ENCODE data around the gene RPA1.

RPA1 gene

DNA sequence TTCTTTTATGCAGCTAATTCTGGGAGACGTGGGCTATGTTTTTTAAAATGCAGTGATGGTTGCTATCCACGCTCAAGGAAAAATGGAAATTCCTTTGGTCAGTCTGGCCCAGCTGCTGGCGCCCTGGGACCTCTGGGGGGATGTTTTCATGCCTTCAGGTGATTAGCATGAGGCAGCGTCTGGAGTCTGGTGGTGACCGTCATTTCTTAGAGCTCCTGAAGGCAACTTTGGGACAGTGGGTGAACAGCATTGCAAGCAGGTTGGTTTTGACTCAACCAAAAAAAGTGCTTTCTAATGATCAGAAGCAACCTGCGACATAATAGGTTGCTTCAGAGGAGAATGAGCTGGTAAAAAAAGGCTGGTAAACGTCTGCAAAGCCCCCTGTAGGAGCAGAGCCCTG, 82.3 kb downstream of the RPA1 start:
- DNase-seq (ENCODE audit: low spot score): no peak

DNA sequence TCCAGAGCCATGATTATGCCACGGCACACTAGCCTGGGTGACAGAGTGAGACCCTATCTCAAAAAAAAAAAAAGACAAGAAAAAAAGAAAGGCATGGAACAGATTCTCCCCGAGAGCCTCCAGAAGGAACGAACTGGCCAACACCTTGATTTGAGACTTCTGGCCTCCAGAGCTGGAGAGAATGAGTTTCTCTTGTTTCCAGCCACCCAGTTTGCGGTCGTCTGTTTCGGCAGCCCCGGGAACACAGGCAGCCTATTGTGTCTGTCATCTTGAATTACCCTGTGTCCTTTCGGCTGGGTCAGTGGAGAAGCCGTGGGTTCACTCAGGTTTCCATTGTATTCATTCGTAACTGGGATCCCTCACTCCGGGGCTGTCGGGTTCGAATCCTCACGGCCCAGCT, 83.9 kb downstream of the RPA1 start:
- no peak for DNase-seq (ENCODE audit: low spot score)

DNA sequence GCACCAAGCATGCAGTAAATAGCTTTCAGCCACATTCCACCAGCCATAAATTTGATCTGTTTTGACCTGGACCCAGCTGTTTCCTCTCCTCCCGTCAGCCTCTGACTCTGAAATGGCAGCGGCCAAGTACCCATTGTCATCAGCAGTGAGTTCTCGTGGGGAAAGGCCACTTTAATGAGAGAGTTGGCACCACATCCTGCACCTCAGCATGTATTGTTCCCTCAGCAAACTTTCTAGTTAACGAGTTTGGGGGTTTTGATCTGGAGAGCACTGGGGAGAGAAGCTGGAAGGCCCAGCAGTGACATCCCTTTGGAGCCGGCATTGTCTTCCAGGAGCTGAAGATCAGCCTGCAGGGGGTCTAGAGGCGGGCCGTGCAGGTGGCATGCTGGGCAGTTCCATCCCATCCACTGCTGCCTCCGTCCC, 84.9 kb downstream of the RPA1 start:
- no peak for DNase-seq (ENCODE audit: low spot score)

DNA sequence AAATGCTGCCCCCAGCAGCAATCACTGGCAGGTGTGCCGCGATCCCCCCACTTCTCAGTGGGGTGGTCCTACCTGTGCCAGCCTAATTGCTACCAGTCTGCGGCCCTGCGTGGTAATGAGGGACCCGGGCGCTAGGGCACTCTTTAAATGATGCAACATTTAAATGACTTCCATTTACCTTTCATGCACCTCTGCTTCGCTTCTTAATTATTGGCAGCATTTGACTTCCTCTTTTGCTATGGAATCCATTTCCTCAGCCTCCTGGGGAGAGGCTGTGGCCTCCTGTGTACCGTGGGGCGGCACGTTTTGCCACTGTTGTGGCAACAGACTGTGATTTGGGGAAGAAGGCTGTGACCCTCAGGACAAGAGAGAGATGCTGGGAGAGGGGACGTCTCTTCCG, 86.1 kb downstream of the RPA1 start:
- DNase-seq (ENCODE audit: low spot score): no peak

DNA sequence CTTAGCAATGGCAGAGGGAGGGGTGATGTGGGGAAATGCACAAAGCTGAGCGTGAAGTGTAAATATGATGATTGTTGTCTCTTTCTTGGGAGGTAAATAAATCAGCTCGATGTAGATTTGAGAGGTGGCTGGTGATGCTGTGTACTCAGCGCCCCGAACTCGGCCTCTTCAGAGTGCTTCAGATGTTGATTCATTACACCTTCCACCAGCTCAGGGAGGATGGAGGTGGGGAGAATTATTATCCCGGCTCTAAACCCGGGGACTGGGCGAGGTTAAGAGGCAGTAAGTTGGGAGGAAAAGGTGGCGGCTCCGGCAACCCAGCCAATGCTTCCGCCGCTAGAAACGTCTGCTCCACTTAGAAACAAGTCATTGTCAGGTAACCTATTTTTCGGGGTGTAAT, 86.5 kb downstream of the RPA1 start:
- DNase-seq (ENCODE audit: low spot score): no peak

DNA sequence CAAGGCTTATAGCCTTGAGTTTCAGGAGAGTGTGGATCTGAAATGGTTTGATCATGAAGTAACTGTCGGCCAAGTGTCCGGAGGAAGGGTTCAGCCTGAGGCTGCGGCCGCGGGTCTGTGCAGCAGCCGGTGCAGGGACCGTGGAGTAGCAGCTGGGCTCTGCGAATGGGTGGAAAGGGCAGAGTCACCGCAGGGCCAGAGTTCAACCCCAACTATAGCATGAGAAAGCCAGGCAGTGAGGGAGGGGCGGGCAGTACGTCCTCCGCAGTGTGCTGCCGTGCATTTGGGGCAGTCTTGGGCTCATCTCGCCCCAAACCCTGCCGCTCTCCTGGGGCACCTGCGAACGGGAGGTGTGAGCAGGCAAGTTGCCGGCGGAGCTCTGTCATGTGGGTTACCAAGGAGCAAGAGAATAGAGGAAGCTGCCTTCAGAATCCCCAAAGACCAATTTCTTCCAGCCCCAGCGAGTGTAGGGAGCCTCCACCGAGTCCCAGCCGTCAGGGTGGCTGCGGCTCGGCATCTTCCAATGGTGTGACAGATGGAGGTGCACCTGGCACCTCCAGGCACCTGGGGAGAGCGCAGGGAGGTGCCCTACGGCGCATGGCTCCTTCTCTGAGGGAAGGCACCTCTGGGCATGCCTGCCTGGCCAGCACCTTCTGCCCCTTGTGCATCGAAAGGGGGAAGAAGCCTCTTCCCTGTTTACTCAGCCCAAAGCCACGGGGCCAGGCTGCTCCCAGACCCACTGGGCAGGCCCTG, 87.3 kb downstream of the RPA1 start:
- no peak for DNase-seq (ENCODE audit: low spot score)

DNA sequence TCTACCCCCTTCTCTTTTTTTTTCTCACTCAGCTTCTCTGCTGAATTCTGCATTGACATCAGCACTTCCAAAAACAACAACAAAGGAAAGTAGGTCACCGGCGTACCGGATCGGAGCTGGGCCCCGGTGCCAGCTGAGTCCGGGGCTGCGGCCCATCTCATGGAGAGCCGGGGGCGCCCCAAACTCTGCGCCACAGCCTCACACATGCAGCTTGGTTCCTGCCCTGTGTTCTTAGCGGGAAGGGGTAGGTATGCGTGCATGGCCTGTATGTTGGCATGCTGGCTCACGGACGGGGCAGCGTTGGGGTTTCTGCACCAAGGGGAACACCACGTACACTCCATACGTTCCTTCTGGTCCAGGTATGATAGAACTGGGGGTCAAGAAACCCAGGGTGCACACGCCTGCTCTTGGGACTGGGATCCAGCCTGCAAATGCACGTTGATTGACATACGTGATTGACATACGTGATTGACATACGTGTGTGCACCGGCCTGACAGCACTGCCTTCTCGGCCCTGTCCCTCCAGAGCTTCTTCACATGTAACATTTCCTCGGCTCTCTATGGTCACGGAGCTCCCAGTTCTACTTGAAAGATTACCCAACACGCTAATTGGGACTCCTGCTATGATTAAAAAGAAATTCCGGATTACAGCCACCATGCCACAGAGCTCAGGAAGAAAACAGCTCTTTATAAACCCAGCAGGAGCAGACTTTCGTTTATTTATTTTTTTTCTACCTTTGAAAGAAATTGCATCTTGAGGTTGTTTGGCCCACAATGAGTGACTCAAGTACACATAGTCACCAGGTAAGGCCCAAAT, 88.7 kb downstream of the RPA1 start:
- DNase-seq (ENCODE audit: low spot score): no peak

DNA sequence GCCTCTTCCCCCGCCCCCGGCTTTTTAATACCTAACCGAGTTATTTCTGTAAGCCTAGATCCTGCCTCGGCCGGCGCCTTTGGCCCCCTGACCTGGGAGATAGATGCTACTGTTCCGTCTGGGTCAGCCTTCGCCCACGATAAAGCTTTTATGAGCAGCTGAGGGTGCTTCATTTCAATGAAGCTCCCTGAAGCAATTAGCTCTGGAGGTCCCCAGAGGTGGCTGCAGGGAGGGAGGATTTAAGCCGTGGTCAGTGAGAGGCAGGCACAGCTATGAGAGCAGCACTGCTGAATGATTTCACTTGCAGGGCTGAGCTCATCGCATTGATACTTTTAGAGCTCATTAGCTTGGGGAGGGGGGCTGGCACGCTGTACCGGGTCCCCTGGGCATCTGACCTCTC, 89.4 kb downstream of the RPA1 start:
- no peak for DNase-seq (ENCODE audit: low spot score)

DNA sequence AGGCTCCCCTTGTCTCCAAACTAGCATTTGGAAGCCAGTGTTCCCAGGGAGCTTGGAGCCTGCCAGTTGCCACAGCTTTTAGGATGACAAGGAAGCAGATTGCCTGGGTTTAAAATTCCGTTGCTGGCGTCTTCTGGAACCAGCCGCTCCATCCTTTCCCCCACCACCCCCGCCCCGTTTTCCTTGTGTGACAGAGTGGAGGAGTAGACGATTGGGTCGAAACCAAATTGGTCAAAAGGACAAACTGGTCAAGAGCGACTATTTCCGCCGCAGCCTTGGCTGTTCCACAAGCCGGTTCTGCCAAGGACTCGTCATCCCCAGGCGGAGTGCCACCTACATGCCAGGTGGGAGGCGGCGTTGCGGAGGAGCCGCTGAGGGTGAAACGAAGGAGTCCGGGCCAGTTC, 91.1 kb downstream of the RPA1 start:
- DNase-seq (ENCODE audit: low spot score): no peak

DNA sequence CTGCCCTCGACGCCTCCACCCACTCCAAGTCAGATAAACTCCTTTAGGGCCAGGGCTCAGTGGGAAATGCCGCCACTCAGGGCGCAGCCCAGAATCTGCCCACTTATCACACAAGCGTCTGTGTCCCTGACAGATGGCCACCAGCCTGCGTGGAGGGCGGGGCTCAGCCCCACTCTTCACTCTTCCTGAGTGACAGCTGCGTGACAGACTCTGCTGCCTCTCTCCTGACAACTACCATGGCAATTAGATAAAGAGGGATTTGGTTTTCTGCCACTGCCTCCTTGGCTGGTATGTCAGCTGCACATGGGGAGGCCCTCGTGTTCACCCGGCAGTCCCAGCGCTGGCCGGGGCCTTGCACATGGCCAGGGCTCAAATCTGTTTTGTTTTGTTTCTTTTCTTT, 99.2 kb downstream of the RPA1 start:
- DNase-seq (ENCODE audit: low spot score): no peak

DNA sequence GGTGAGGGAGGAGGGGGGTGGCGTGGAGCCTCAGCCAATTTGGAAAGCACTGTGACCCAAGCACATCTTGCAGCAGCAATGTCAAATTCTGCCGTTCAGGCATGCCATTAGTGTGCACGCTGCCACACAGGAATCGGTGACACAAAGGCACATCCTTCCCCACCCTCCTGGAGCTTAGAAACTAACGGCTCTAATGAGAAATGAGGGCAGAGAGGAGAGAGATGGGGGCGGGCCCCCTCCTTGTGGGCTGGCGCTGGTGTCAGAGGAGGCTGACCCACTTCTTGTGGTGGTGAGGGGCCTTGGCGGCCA, 100.5 kb downstream of the RPA1 start:
- no peak for DNase-seq (ENCODE audit: low spot score)

DNA sequence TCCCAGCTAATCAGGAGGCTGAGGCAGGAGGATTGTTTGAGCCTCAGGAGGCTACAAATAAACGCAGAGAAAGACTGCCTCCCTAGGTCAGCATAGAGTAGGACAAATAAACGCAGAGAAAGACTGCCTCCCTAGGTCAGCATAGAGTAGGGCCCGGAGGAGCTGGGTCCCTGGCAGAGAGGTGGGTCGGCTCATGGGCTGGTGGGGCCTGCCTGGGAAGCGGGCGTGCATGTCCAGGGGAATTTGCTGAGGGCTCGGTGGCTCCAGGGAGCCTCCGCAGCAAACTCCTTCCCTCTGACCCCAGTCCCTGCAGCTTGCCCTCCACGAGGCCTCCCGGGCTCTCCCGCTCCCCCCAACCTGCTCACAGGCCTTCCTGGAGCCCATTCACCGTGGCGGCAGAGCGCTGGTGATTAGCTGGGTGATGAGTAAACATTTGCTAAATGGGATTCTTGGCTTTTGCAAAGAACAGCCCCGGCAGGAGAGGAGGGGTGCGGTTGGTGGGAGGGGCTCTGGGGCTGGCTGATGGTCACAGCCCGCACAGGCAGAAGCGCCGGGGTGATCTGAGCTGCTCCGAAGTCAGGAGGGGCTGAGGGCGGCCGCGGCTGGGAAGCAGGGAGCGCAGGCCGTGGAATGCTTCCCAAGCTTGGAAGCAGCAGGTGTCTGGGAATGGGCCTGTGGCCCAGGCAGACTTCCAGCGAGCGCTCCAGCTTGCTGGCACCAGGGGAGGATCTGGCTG, 102.2 kb downstream of the RPA1 start:
- DNase-seq (ENCODE audit: low spot score): no peak

DNA sequence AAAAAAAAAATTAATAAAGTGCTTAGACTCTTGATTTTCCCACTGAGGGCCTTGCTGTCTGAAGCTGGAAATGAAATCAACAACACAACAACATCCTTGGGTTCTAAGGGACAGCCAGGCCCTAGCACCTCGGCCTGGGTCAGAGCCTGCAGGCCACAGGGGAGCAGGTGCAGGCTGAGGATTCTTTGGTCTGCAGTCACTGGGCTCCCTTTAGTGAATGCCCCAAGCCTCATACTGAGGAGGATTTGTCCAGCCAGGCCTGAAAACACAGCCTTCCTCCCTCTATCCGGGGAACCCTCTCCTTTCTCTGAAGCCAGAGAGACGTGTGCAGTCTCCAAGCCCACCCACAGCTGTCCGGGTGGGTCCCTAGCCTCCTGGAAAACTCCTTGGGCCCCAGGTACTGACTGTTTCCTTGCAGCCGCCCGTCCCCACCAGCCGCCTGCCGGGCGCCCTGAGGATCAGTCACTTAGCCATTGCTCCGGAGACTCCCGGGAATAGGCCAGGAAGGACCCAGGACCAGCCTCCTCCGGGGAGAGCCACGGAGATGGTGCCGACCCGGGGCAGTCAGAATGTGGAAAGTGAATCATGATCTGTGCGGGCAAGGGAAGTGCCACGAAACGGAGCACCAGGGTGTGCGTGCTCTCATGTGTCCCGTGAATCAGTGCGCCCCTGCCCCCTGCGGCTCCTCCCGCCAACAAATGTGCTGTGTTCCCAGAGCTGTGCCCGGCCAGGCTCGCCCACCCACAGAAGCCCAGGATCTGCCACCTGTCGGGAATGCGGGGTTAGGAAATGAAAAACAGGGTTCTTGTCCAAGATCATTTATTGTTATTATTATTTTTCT, 104.3 kb downstream of the RPA1 start:
- no peak for DNase-seq (ENCODE audit: low spot score)

DNA sequence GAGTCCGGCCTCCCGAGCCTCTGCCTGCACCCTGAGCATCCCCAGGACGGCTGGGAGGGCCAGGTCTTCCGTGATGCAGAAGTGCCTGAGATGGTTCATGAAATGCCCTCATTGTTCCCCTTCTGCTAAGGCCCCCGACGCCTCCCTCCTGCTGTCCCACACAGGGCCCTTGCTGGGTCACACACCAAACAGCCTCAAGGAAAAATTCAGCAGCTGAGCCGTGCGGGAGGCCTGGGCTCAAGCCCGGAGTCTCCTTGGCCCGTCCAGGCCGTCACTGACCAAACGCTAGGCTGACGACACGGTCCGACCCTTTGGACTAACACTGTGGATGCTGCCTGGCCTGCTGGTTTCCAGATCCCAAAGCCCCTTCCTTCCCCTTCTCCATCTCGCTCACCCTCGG, 105.1 kb downstream of the RPA1 start:
- DNase-seq (ENCODE audit: low spot score): no peak

DNA sequence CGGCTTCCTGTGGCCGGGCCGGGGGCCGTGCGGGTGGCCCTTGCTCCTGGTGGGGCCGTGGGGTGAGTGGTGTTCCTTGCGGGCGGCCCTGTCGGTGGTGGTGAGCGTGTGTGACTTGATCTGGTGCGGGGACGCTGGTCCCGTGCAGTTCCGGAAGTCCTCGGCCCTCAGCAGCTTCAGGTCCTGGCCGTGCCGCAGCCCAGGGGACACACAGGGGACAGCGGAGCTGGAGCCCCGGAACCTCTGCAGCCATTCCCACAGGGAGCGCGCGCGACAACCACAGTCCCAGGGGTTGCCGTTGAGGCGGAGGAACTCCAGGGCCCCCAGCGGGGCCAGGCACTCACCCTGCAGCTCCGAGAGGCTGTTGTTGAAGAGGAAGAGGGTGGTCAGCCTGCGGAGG, 107.0 kb downstream of the RPA1 start:
- DNase-seq (ENCODE audit: low spot score): no peak

DNA sequence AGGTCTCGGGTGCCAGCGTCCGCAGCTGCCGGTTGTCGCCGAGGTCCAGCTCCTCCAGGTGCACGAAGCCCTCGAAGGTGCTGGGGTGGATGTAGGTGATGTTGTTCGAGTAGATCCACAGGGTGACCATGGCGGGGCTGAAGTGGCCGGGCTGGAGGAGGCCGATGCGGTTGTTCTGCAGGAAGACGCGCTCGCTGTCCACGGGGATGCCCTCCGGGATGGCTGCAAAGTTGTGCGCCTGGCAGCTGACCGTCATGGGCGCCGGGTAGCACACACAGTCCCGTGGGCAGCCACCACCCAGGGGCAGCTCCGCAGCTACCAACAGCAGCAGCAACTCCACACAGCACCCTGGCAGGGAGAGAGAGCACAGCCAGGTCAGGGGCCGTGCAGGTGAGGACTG, 107.7 kb downstream of the RPA1 start:
- DNase-seq (ENCODE audit: low spot score): no peak

DNA sequence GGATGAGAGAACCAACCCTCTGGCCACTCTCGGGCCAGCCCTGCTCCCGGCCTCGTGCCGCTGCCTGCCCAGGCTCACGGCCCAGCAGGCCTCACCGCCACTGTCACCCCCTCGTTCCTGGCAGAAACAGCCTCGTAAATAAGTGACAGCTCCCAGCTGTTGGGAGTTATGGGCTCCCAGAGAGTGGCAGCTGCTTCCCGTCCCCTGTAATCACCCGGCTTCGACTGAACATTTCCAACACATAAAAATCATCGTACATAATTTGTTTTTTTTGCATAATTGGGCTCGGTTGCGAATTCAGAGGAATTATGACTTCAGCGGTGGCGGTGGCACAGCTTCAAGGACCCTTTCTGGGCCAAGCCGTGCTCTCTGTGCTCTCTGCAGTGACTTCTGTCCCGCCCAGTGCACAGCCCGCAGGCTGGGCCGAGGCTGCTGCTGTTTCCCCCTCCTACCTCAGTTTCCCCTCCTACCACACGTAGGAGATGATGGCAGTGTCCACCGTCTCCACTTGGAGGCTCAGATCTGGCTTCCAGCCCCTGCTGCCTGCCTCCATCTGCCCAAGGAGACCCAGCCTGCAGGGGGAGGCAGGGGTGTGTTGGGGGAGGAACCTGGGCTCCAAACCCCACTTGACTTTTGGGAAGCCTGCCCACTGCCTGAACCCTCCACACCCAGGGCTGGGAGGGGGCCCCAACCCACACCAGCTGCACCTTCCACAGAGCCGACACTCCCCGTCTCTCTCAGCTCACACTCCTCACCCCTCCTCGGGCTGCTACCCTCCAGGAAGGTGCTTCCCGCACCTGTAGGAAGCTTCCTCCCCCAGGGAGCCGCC, 110.4 kb downstream of the RPA1 start:
- no peak for DNase-seq (ENCODE audit: low spot score)

DNA sequence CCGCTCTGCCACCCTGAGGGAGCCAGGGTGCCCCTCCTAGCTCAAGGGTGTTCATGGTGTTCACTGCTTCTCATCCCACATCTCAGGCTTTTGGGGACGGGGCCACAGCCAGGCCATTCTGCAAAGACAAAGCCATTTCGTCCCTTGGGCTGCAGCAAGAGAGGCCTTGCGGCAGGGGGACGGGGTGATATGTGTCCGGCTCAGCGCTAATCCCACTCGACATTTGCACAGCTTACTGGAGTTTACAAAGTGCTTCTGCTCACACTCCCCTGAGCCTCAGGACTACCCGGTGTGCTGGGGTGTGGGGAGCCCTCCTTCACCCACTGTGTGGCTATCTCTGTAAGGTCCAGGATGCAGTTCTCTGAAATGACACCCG, 111.0 kb downstream of the RPA1 start:
- DNase-seq (ENCODE audit: low spot score): no peak

DNA sequence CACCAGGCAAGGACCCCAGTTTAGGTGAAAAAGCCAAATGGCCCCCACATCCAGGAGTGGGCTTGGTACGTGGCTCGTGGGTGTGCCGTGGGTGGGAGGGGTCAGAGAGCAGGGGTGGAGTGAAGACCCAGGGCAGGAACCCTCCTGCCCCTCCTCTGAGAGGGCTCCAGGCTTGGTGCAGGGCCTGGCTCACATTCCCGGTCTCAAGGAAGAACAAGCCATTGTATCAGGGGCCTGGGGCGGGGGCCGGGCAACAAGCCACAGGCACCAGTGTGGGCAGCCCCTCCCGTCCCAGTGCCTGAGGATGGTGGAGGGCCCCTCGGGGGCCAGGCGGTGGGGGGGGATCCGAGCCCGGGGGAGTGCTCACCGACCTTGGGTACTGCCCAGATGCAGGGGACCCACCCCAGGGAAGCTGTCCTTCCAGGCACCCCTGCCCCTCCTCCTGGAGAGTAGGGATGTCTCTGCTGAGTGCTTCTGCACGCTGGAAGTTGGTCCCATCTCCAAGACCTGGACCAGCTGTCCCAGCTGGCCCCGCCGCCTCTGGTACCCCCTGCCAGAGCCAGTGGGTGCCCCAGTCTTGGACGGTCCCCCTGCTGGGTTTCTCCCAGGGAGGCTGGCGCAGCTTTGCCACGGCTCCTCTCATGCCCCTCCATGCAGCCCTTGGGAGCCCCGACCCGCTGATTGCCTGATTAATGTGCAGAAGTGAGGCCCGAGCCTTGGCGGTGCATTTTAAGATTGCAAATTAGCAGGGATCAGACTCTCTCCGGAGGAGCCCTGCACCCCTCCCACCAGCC, 111.7 kb downstream of the RPA1 start:
- DNase-seq (ENCODE audit: low spot score): no peak

DNA sequence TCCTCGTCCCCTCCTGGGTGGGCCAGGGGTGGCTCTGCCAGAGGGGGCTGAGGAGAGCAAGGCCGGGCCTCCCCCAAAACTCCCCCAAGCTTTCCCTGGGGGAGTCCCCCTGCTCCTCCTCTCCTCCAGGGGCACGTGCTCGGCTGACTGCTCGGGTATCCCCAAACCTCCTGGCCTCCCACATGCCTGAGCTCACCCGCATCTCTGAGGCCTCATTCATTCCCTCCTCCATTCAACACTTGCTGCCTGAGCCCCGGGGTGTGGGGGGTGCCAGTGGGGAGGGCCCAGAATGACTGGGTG, 112.2 kb downstream of the RPA1 start:
- no peak for DNase-seq (ENCODE audit: low spot score)

Measured in activated CD4-positive, alpha-beta T cell treated with anti-CD3 and anti-CD28 coated beads, Interleukin-2, Interleukin-4, amounts not matched to agents 100 ng/mL and 50 ng/mL, durations not matched to agents 16 hours and 8 hours (primary cell).